ENCODE results near the gene VANGL2.

GRCh38 chr1:160363010-160363409, 37.4 kb upstream of the VANGL2 start:
- TF ChIP-seq CTCF (IDR thresholded peaks at IDR 0.05; ENCODE audit: insufficient read depth, low read length) (no peak), POLR2AphosphoS5 (IDR thresholded peaks at IDR 0.05; ENCODE audit: low read depth) (no peak), GABPA (IDR thresholded peaks at IDR 0.05; ENCODE audit: low read depth) (no peak)

All from HL-60 (cell line).